ENCODE results near the gene GMDS. TPM values are rescaled to one million over a fixed set of nuclear protein-coding genes. Genes with fewer than 3 reads are reported as not detected.

Gene GMDS
- total RNA-seq, 1 experiment from 2014 or later = 27.6 TPM

DNA sequence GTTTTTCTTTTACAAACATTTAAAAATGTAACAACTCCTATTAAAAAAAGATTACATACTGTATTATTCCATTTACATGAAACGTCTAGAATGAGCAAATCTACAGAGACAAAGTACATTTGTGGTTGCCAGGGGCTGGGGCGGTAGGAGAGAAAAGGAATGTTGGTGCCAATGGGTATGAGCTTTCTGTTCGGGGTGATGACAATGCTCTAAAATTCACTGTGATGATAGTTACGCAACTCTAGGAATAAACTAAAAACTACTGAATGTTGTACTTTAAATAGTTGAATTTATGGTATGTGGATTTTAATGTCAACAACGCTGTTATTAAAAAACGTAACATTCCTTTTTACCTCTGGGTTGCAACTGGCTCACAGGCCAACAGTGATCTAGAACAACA, 211.1 kb downstream of the GMDS start:
- Mint-ChIP-seq H3K4me3 (no peak overlapping the region), H3K27me3 (ENCODE audit: low read depth) (no peaks in the 10 kb centered on the region), H3K36me3 (ENCODE audit: insufficient read depth in 1 of 3, low read depth in 3 of 3) (no peaks in the 10 kb centered on the region), H3K27ac (no peak overlapping the region), H3K9me3 (no peaks in the 10 kb centered on the region), H3K4me1 (peaks cover 12 to 15% of the 10 kb centered on the region in 2 experiments)
- Histone ChIP-seq H3K14ac (ENCODE audit: insufficient read depth, low read length) (no peak overlapping the region), H2BK15ac (ENCODE audit: low read depth, low read length) (no peak overlapping the region), H4K20me1 (ENCODE audit: control insufficient read depth, insufficient read depth, insufficient read length) (no peaks in the 10 kb centered on the region), H2BK120ac (ENCODE audit: low read depth, low read length, poor library complexity, severe bottlenecking) (no peak overlapping the region), H3K23me2 (ENCODE audit: insufficient read length, low read depth, low read length, poor library complexity, severe bottlenecking) (no peaks in the 10 kb centered on the region), H3T11ph (ENCODE audit: low read length) (no peak overlapping the region), H2BK20ac (ENCODE audit: low read depth, low read length, poor library complexity, severe bottlenecking) (no peak overlapping the region), H2BK12ac (ENCODE audit: insufficient read length, low read depth, low read length) (no peak overlapping the region), H3K27ac (ENCODE audit: insufficient read length, low read depth, low read length) (no peak overlapping the region), H3K9me3 (ENCODE audit: control insufficient read depth, low read depth, low read length) (no peaks in the 10 kb centered on the region), H3K4ac (ENCODE audit: low read depth, low read length) (no peak overlapping the region), H3K4me1 (ENCODE audit: insufficient read depth, low read length) (peaks cover 10% of the 10 kb centered on the region), H2BK5ac (ENCODE audit: insufficient read length, low read length) (no peak overlapping the region), H3K4me2 (ENCODE audit: insufficient read depth, insufficient read length, low read length) (no peak overlapping the region), H4K5ac (ENCODE audit: insufficient read length, low read depth, low read length) (no peak overlapping the region), H2AFZ (ENCODE audit: low read length) (no peak overlapping the region), H4K8ac (replicated peaks; ENCODE audit: insufficient read length, low read depth, low read length) (no peak overlapping the region), H3K56ac (ENCODE audit: insufficient read length, low read depth, low read length) (no peak overlapping the region), H3K18ac (ENCODE audit: insufficient read length, low read depth, low read length) (no peak overlapping the region), H3K79me1 (ENCODE audit: insufficient read depth, low read depth, low read length, poor library complexity, severe bottlenecking) (no peaks in the 10 kb centered on the region), H4K91ac (ENCODE audit: insufficient read length, low read depth, low read length) (no peak overlapping the region), H3K9ac (ENCODE audit: extremely low read depth, insufficient read length, low read length) (no peak overlapping the region), H3K27me3 (ENCODE audit: insufficient read depth, low read length) (no peaks in the 10 kb centered on the region), H3K23ac (ENCODE audit: insufficient read length, low read depth, low read length) (no peak overlapping the region), H2AK5ac (ENCODE audit: insufficient read length, low read length) (no peak overlapping the region), H3K79me2 (ENCODE audit: insufficient read depth, low read length) (no peaks in the 10 kb centered on the region)
- WGBS (ENCODE audit: extremely low coverage, insufficient read length, low lambda C conversion rate) = no CpG with 5 or more reads among the region's 6 CpGs
- no peak for DNase-seq
- TF ChIP-seq, protein P1, sequence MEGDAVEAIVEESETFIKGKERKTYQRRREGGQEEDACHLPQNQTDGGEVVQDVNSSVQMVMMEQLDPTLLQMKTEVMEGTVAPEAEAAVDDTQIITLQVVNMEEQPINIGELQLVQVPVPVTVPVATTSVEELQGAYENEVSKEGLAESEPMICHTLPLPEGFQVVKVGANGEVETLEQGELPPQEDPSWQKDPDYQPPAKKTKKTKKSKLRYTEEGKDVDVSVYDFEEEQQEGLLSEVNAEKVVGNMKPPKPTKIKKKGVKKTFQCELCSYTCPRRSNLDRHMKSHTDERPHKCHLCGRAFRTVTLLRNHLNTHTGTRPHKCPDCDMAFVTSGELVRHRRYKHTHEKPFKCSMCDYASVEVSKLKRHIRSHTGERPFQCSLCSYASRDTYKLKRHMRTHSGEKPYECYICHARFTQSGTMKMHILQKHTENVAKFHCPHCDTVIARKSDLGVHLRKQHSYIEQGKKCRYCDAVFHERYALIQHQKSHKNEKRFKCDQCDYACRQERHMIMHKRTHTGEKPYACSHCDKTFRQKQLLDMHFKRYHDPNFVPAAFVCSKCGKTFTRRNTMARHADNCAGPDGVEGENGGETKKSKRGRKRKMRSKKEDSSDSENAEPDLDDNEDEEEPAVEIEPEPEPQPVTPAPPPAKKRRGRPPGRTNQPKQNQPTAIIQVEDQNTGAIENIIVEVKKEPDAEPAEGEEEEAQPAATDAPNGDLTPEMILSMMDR (conservative IDR thresholded peaks at IDR 0.05) = no peak
